Measurements from ENCODE around the gene NCKAP5. TPM values are rescaled to one million over a fixed set of nuclear protein-coding genes. Genes with fewer than 3 reads are reported as not detected.

Gene NCKAP5
- total RNA-seq, 3 donors from 2014 or later (not counting 1 experiment from before 2014, with no cell fraction given): 0.12 to 0.20 TPM; not detected in 1

DNA sequence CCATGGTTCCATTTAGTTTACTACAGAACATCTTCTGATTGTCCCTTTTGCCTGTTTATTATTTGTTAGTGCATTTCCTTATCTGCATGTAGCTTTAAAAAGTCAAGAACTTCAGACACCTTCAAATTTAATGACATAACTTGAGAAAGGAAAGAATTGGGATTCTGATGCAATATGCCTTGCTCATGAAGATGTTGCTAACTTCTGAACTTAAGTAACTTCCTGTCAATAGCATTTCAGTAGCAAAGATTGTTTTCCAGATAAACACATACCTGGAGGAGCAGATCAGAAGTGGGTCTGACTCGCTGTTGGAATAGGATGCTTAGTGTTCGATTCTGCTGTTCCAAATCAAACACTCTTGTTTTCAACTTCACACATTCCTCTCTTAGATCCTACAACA lies 708.0 kb downstream of the NCKAP5 start:
- ATAC-seq: no peak
- Mint-ChIP-seq H3K27ac (no peak overlapping the region), H3K36me3 (no peaks in the 10 kb centered on the region), H3K4me3 (no peak overlapping the region), H3K4me1 (no peaks in the 10 kb centered on the region), H3K27me3 (ENCODE audit: low read depth in 2 of 2) (no peaks in the 10 kb centered on the region), H3K9me3 (peaks cover 6 to 8% of the 10 kb centered on the region in 2 donors)
- H3K4me1 ChIP-seq (ENCODE audit: control insufficient read depth, insufficient read depth, low read length): no peaks in the 10 kb centered on the region
- no peaks in the 10 kb centered on the region for H3K9me3 ChIP-seq (ENCODE audit: control insufficient read depth, insufficient read depth, low read length)
- TF ChIP-seq, protein P1, sequence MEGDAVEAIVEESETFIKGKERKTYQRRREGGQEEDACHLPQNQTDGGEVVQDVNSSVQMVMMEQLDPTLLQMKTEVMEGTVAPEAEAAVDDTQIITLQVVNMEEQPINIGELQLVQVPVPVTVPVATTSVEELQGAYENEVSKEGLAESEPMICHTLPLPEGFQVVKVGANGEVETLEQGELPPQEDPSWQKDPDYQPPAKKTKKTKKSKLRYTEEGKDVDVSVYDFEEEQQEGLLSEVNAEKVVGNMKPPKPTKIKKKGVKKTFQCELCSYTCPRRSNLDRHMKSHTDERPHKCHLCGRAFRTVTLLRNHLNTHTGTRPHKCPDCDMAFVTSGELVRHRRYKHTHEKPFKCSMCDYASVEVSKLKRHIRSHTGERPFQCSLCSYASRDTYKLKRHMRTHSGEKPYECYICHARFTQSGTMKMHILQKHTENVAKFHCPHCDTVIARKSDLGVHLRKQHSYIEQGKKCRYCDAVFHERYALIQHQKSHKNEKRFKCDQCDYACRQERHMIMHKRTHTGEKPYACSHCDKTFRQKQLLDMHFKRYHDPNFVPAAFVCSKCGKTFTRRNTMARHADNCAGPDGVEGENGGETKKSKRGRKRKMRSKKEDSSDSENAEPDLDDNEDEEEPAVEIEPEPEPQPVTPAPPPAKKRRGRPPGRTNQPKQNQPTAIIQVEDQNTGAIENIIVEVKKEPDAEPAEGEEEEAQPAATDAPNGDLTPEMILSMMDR (IDR thresholded peaks at IDR 0.05): no peak
- intact Hi-C loops (cut with micrococcal nuclease): no loop called here
- H3K4me3 ChIP-seq (ENCODE audit: low read length): no peak overlapping the region
- H3K27me3 ChIP-seq (ENCODE audit: control insufficient read depth, insufficient read depth, low read length): no peaks in the 10 kb centered on the region
- DNase-seq: no peak
- H3K27ac ChIP-seq (ENCODE audit: low read length): no peak overlapping the region
- WGBS (ENCODE audit: insufficient coverage): 93% methylated on average over 2 of the region's 2 CpGs
- no peaks in the 10 kb centered on the region for H3K36me3 ChIP-seq (ENCODE audit: control insufficient read depth, insufficient read depth, low read length)

DNA sequence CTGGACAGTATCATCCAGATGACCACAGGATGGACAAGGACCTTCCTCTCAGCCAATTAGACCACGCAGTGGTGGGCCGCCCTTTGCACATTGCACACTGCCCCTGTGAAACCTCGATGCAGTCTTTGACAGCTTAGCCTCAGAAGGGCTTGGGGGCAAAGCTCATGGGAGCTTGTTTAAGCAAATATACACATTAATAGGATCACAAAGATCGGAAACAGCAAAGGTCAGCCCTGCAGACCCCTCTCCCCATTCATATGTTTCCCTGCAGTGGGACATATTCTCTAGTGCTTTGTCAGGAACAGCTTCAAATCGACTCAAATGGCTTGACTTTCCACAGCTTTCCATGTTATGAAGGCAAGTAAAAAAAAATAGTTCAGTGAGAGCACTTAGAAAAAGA lies 708.7 kb downstream of the NCKAP5 start:
- H3K9me3 ChIP-seq (ENCODE audit: control insufficient read depth, insufficient read depth, low read length): no peaks in the 10 kb centered on the region
- TF ChIP-seq, protein P1 (IDR thresholded peaks at IDR 0.05): no peak
- no peaks in the 10 kb centered on the region for H3K27me3 ChIP-seq (ENCODE audit: control insufficient read depth, insufficient read depth, low read length)
- intact Hi-C loops (cut with micrococcal nuclease): no loop called here
- no peaks in the 10 kb centered on the region for H3K36me3 ChIP-seq (ENCODE audit: control insufficient read depth, insufficient read depth, low read length)
- H3K4me1 ChIP-seq (ENCODE audit: control insufficient read depth, insufficient read depth, low read length): no peaks in the 10 kb centered on the region
- Mint-ChIP-seq H3K4me3 (no peak overlapping the region), H3K36me3 (no peaks in the 10 kb centered on the region), H3K9me3 (peaks cover 6 to 8% of the 10 kb centered on the region in 2 donors), H3K4me1 (no peaks in the 10 kb centered on the region), H3K27ac (no peak overlapping the region), H3K27me3 (ENCODE audit: low read depth in 2 of 2) (no peaks in the 10 kb centered on the region)
- DNase-seq (no peak), ATAC-seq (no peak)
- H3K27ac ChIP-seq (ENCODE audit: low read length): no peak overlapping the region
- no peak overlapping the region for H3K4me3 ChIP-seq (ENCODE audit: low read length)
- WGBS (ENCODE audit: insufficient coverage): 78% methylated on average over 5 of the region's 5 CpGs

DNA sequence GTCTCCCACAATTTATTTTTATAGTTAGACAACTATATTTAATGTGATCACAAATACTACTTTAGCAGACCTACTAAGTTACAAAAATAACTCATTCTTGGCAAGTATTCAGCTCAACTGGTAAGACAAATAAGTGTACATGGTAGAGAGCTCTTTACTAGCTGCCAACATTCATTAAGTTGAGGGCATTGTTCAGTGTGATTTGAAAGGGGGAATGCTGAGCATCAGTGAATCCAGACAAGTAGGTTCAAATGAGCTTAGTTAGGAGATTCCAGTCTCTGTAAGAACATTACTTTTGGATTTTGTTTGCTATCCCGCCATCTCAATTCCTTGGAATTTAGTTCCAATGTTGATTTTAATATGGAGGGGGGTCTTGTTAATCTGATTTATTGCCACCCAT lies 710.9 kb downstream of the NCKAP5 start:
- H3K4me3 Mint-ChIP-seq: no peak overlapping the region
- DNase-seq: no peak
- no peaks in the 10 kb centered on the region for H3K27me3 Mint-ChIP-seq (ENCODE audit: low read depth in 2 of 2)
- intact Hi-C loops (cut with micrococcal nuclease): no loop called here
- ATAC-seq: no peak
- H3K27ac Mint-ChIP-seq: no peak overlapping the region
- H3K36me3 Mint-ChIP-seq: no peaks in the 10 kb centered on the region
- Histone ChIP-seq H3K27ac (ENCODE audit: low read length) (no peak overlapping the region), H3K4me1 (ENCODE audit: control insufficient read depth, insufficient read depth, low read length) (no peaks in the 10 kb centered on the region), H3K36me3 (ENCODE audit: control insufficient read depth, insufficient read depth, low read length) (no peaks in the 10 kb centered on the region), H3K27me3 (ENCODE audit: control insufficient read depth, insufficient read depth, low read length) (no peaks in the 10 kb centered on the region), H3K9me3 (ENCODE audit: control insufficient read depth, insufficient read depth, low read length) (no peaks in the 10 kb centered on the region), H3K4me3 (ENCODE audit: low read length) (no peak overlapping the region)
- H3K9me3 Mint-ChIP-seq: peaks cover 6% of the 10 kb centered on the region in 2 donors
- TF ChIP-seq, protein P1 (IDR thresholded peaks at IDR 0.05): no peak
- no peaks in the 10 kb centered on the region for H3K4me1 Mint-ChIP-seq
- 75% methylated on average over 1 of the region's 1 CpG for WGBS (ENCODE audit: insufficient coverage)

DNA sequence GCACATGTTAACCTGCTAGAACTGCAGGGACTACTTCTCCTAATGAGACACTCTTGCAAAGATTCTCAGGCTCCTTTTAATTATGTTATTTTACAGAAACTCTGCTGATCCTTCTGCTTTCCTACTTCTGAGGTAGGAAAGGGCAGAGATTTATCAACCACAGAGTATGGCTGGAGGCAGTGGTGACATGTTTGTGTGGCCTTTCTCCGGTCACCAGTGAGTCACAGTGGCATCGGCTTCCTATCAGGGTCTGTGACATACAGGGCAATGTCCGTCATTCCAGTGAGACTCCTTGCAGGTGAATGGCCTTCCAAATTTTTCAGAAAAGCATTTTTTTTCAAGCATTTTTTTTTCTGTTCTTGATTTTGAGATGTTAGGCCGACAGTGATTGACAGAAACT lies 717.6 kb downstream of the NCKAP5 start:
- no peak for ATAC-seq
- no peak overlapping the region for H3K27ac ChIP-seq (ENCODE audit: low read length)
- no peaks in the 10 kb centered on the region for H3K36me3 ChIP-seq (ENCODE audit: control insufficient read depth, insufficient read depth, low read length)
- no peak overlapping the region for H3K4me3 ChIP-seq (ENCODE audit: low read length)
- DNase-seq: no peak
- TF ChIP-seq, protein P1 (IDR thresholded peaks at IDR 0.05): no peak
- H3K27me3 ChIP-seq (ENCODE audit: control insufficient read depth, insufficient read depth, low read length): no peaks in the 10 kb centered on the region
- Mint-ChIP-seq H3K9me3 (peaks cover 2 to 6% of the 10 kb centered on the region in 2 donors), H3K27ac (no peak overlapping the region), H3K36me3 (peaks cover 1% of the 10 kb centered on the region), H3K27me3 (ENCODE audit: low read depth in 2 of 2) (no peaks in the 10 kb centered on the region), H3K4me3 (no peak overlapping the region), H3K4me1 (no peaks in the 10 kb centered on the region)
- intact Hi-C loops (cut with micrococcal nuclease): no loop called here
- peaks cover 2% of the 10 kb centered on the region for H3K9me3 ChIP-seq (ENCODE audit: control insufficient read depth, insufficient read depth, low read length)
- no peaks in the 10 kb centered on the region for H3K4me1 ChIP-seq (ENCODE audit: control insufficient read depth, insufficient read depth, low read length)
- 82% methylated on average over 4 of the region's 4 CpGs for WGBS (ENCODE audit: insufficient coverage)
